HepG2 (cell line): Measurements from ENCODE around the gene PAN2. TPM values are rescaled to one million over a fixed set of nuclear protein-coding genes. Genes with fewer than 3 reads are reported as not detected.

Experiments
- AGO2 ChIP-seq: fragments of 200-400 bp; formaldehyde crosslinking; optimal IDR thresholded peaks from 2 replicates; pipeline ENCODE3; 2017; ENCODE audit warnings: mild to moderate bottlenecking, low read depth, low read length, moderate library complexity
- CBX2 ChIP-seq, 2 experiments: fragments of 200-600 bp in 1 of 2; sonication (generic); formaldehyde crosslinking in 1 of 2; IDR thresholded peaks; 2 replicates each; pipeline versions ENCODE4 v1.7.0 to v1.8.1; 2018 to 2022; ENCODE audit warnings: low read depth in 2 of 2, low read length in 1 of 2, mild to moderate bottlenecking in 1 of 2, missing genetic modification reagents in 1 of 2
- FOXK1 ChIP-seq: sonication (generic); formaldehyde crosslinking; IDR thresholded peaks from 2 replicates; pipeline ENCODE4 v1.4.0; 2020; ENCODE audit warnings: low read depth, missing genetic modification reagents, borderline replicate concordance
- KAT7 ChIP-seq: IDR thresholded peaks from 2 replicates; pipeline ENCODE4 v1.6.1; 2018; ENCODE audit warnings: borderline replicate concordance, missing compliant biosample characterization
- RAD51 ChIP-seq: fragments of 450-650 bp; IDR thresholded peaks from 2 replicates; pipeline ENCODE4 v1.6.1; 2016; ENCODE audit warnings: borderline replicate concordance
- TMF1 ChIP-seq: sonication (generic); formaldehyde crosslinking; IDR thresholded peaks from 2 replicates; pipeline ENCODE4 v1.8.1; 2022; ENCODE audit warnings: low read depth, missing genetic modification reagents
- ZNF280D ChIP-seq: sonication (generic); formaldehyde crosslinking; IDR thresholded peaks from 2 replicates; pipeline ENCODE4 v1.5.1; 2020; ENCODE audit warnings: mild to moderate bottlenecking, missing genetic modification reagents
- ZNF598 ChIP-seq: sonication (generic); formaldehyde crosslinking; IDR thresholded peaks from 2 replicates; pipeline ENCODE4 v1.5.1; 2020; ENCODE audit warnings: mild to moderate bottlenecking, missing genetic modification reagents, borderline replicate concordance
- ZNF691 ChIP-seq: sonication (generic); formaldehyde crosslinking; IDR thresholded peaks from 2 replicates; pipeline ENCODE4 v1.4.0; 2020; ENCODE audit warnings: missing genetic modification reagents, low read depth, mild to moderate bottlenecking, borderline replicate concordance
- ZNF879 ChIP-seq: sonication (generic); formaldehyde crosslinking; IDR thresholded peaks from 2 replicates; pipeline ENCODE4 v1.8.1; 2023; ENCODE audit warnings: missing genetic modification reagents
- polyA plus RNA-seq, 8 experiments: library from polyadenylated mRNA; depleted of rRNA in 3 of 8; stranded (reverse) in 7 of 8; unstranded in 1 of 8; fragments of >200 nt; fragmentation: Illumina TruSeq in 4 of 8; extraction: Trizol in 4 of 8; gene quantifications; 2 replicates each; pipeline versions ENCODE4 v1.2.1 to v1.2.3, GENCODE V29; 2011 to 2016; ENCODE audit warnings: low read depth in 4 of 8, missing spikeins in 1 of 8, mixed read lengths in 1 of 8; ENCODE audit not compliant: insufficient read depth in 1 of 8
- total RNA-seq, 5 experiments: library from RNA; depleted of rRNA; stranded (reverse); fragments of >200 nt; fragmentation: Illumina TruSeq; extraction: Trizol; gene quantifications; 2 replicates each; pipeline ENCODE4 v1.2.3, GENCODE V29; 2016; ENCODE audit warnings: low read depth in 1 of 5
- TF ChIP-seq, protein P1 (sequence below): sonication (generic); formaldehyde crosslinking; IDR thresholded peaks from 2 replicates; pipeline ENCODE4 v1.8.1; 2023; ENCODE audit warnings: mild to moderate bottlenecking, missing genetic modification reagents
- TF ChIP-seq, protein P2 (sequence below): sonication (generic); formaldehyde crosslinking; IDR thresholded peaks from 2 replicates; pipeline ENCODE4 v1.5.0; 2020; ENCODE audit warnings: missing genetic modification reagents, mild to moderate bottlenecking, borderline replicate concordance
- TF ChIP-seq, protein P3 (sequence below): sonication (generic); formaldehyde crosslinking; IDR thresholded peaks from 2 replicates; pipeline ENCODE4 v1.8.0; 2022; ENCODE audit warnings: mild to moderate bottlenecking, missing genetic modification reagents; ENCODE audit not compliant: insufficient replicate concordance
- TF ChIP-seq, protein P4 (sequence below): IDR thresholded peaks from 2 replicates; pipeline ENCODE4 v1.4.0; 2020; ENCODE audit warnings: mild to moderate bottlenecking, missing genetic modification reagents

The PAN2 gene
- total and polyA plus RNA-seq, 2 of the 13 experiments (the other 11 are each of a cell fraction or from before 2014, with no cell fraction given): 27.2 to 61.1 TPM

DNA sequence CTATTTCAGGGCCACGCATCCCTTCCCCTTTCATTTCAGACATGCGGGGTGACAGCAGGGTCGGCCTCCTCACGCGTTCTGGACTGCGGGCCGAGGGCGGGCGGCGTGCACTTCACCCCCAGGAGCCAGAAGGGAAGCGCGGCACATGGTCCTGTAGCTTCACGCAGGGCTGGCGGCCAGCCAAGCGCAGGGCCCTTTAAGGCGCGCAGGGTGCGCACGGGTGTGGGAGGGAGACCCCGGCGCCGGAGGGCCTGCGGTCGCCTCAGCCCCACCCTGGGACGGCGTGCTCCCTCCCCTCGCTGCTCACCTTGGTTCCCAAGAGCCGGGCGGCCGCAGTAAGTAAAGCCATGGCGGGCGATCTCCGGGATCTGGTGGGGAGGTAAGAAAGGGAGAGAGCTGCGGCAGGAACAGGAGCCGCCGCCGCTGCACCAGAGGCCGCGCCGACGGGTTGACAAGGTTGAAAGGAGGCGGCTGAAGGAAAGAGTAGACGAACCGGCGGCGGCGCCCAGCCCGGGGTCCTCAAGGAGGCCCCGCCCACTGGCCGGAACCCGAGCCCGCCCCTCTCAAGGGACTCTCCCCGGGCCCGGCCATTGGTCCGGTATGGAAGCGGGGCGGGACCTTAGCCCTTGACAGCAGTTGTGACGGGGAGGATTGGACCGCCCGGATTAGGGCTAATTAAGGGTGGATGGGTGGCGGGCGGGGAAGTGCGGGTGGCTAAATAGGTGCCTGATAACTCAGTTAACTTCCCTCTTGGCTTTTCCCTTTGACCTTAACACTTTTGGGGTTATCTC is 33.8 kb downstream of the PAN2 start, which contains the start of gene CS (continued):
- TF ChIP-seq ZNF280D (CRISPR knock-in tag) (0 out of 2 replicates have a peak, but pooled peaks have one; percentile 10), FOXK1 (no peak), ZNF598 (CRISPR knock-in tag) (no peak), CBX2 (IDR thresholded peaks at IDR 0.05; ENCODE audit: low read depth, low read length) (no peak), CBX2 (CRISPR knock-in tag; IDR thresholded peaks at IDR 0.05; ENCODE audit: low read depth) (no peak), KAT7 (CRISPR knock-in tag) (peak; percentile 81; the same call in 1 of the 2 replicates), ZNF691 (CRISPR knock-in tag) (peak; percentile 78), ZNF879 (no peak), AGO2 (peak; percentile 96), RAD51 (no peak), TMF1 (CRISPR knock-in tag) (peak; percentile 78; the same call in 1 of the 2 replicates)
- TF ChIP-seq, protein P1, sequence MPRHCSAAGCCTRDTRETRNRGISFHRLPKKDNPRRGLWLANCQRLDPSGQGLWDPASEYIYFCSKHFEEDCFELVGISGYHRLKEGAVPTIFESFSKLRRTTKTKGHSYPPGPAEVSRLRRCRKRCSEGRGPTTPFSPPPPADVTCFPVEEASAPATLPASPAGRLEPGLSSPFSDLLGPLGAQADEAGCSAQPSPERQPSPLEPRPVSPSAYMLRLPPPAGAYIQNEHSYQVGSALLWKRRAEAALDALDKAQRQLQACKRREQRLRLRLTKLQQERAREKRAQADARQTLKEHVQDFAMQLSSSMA (CRISPR knock-in tag): no peak
- TF ChIP-seq, protein P2, sequence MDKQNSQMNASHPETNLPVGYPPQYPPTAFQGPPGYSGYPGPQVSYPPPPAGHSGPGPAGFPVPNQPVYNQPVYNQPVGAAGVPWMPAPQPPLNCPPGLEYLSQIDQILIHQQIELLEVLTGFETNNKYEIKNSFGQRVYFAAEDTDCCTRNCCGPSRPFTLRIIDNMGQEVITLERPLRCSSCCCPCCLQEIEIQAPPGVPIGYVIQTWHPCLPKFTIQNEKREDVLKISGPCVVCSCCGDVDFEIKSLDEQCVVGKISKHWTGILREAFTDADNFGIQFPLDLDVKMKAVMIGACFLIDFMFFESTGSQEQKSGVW (CRISPR knock-in tag): no peak
- TF ChIP-seq, protein P3, sequence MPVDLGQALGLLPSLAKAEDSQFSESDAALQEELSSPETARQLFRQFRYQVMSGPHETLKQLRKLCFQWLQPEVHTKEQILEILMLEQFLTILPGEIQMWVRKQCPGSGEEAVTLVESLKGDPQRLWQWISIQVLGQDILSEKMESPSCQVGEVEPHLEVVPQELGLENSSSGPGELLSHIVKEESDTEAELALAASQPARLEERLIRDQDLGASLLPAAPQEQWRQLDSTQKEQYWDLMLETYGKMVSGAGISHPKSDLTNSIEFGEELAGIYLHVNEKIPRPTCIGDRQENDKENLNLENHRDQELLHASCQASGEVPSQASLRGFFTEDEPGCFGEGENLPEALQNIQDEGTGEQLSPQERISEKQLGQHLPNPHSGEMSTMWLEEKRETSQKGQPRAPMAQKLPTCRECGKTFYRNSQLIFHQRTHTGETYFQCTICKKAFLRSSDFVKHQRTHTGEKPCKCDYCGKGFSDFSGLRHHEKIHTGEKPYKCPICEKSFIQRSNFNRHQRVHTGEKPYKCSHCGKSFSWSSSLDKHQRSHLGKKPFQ: peak; percentile 40
- TF ChIP-seq, protein P4, sequence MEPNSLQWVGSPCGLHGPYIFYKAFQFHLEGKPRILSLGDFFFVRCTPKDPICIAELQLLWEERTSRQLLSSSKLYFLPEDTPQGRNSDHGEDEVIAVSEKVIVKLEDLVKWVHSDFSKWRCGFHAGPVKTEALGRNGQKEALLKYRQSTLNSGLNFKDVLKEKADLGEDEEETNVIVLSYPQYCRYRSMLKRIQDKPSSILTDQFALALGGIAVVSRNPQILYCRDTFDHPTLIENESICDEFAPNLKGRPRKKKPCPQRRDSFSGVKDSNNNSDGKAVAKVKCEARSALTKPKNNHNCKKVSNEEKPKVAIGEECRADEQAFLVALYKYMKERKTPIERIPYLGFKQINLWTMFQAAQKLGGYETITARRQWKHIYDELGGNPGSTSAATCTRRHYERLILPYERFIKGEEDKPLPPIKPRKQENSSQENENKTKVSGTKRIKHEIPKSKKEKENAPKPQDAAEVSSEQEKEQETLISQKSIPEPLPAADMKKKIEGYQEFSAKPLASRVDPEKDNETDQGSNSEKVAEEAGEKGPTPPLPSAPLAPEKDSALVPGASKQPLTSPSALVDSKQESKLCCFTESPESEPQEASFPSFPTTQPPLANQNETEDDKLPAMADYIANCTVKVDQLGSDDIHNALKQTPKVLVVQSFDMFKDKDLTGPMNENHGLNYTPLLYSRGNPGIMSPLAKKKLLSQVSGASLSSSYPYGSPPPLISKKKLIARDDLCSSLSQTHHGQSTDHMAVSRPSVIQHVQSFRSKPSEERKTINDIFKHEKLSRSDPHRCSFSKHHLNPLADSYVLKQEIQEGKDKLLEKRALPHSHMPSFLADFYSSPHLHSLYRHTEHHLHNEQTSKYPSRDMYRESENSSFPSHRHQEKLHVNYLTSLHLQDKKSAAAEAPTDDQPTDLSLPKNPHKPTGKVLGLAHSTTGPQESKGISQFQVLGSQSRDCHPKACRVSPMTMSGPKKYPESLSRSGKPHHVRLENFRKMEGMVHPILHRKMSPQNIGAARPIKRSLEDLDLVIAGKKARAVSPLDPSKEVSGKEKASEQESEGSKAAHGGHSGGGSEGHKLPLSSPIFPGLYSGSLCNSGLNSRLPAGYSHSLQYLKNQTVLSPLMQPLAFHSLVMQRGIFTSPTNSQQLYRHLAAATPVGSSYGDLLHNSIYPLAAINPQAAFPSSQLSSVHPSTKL (CRISPR knock-in tag): no peak; the same call in 1 of the 2 replicates
